Nephron (organoid): ENCODE results near the gene PPARG.
A peak's percentile ranks its signal among the peaks of the same experiment; 100 is the strongest.

Experiments used
- H3K27ac Mint-ChIP-seq, 3 experiments: 2 replicates each; pipeline ENCODE4 v1.8.0; 2020; ENCODE audit warnings: mixed read lengths in 3 of 3, mild to moderate bottlenecking in 2 of 3, moderate library complexity in 1 of 3
- H3K27me3 Mint-ChIP-seq: 2 replicates; pipeline ENCODE4 v1.8.0; 2021; ENCODE audit warnings: low read depth, mild to moderate bottlenecking, moderate library complexity, mixed read lengths
- H3K36me3 Mint-ChIP-seq: 2 replicates; pipeline ENCODE4 v1.8.0; 2020; ENCODE audit warnings: low read depth, mixed read lengths
- H3K4me1 Mint-ChIP-seq: 2 replicates; pipeline ENCODE4 v1.8.0; 2020; ENCODE audit warnings: mixed read lengths
- H3K4me3 Mint-ChIP-seq, 3 experiments: 2 replicates each; pipeline ENCODE4 v1.8.0; 2020; ENCODE audit warnings: mild to moderate bottlenecking in 3 of 3, mixed read lengths in 3 of 3, moderate library complexity in 2 of 3
- H3K9me3 Mint-ChIP-seq: 2 replicates; pipeline ENCODE4 v1.8.0; 2020; ENCODE audit warnings: mixed read lengths
- TF ChIP-seq, protein P1 (sequence below), 3 experiments: fragments of 200-600 bp; sonication (generic); IDR thresholded peaks; one replicate each; pipeline ENCODE4 v1.5.0; 2021; ENCODE audit warnings: antibody characterized with exemption in 3 of 3; ENCODE audit not compliant: unreplicated experiment in 3 of 3

Gene PPARG

DNA sequence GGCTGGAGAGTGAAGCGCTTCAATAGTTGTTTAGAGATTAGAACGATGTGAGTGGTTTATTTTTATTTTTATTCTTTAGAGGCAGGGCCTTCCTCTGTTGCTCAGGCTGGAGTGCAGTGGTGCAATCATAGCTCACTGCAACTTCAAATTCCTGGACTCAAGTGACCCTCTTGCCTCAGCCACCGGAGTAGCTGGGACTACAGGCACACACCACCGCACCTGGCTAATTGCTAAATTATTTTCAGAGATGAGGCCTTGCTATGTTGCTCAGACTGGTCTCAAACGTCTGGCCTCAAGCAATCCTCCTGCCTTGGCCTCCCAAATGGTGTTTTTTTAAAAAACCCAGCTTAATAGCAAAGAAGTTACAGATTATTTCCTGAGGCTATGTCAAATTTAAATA is 29.0 kb downstream of the PPARG start:
- Mint-ChIP-seq H3K4me1 (peaks cover 15% of the 10 kb centered on the region), H3K4me3 (no peak overlapping the region), H3K36me3 (no peaks in the 10 kb centered on the region), H3K27ac (peak overlapping the region in 1 of 3 experiments; percentile 49), H3K9me3 (no peaks in the 10 kb centered on the region), H3K27me3 (peaks cover under 1% of the 10 kb centered on the region)
- TF ChIP-seq, protein P1, sequence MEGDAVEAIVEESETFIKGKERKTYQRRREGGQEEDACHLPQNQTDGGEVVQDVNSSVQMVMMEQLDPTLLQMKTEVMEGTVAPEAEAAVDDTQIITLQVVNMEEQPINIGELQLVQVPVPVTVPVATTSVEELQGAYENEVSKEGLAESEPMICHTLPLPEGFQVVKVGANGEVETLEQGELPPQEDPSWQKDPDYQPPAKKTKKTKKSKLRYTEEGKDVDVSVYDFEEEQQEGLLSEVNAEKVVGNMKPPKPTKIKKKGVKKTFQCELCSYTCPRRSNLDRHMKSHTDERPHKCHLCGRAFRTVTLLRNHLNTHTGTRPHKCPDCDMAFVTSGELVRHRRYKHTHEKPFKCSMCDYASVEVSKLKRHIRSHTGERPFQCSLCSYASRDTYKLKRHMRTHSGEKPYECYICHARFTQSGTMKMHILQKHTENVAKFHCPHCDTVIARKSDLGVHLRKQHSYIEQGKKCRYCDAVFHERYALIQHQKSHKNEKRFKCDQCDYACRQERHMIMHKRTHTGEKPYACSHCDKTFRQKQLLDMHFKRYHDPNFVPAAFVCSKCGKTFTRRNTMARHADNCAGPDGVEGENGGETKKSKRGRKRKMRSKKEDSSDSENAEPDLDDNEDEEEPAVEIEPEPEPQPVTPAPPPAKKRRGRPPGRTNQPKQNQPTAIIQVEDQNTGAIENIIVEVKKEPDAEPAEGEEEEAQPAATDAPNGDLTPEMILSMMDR (IDR thresholded peaks at IDR 0.05; ENCODE audit: unreplicated experiment in 3 of 3), result no peak

DNA sequence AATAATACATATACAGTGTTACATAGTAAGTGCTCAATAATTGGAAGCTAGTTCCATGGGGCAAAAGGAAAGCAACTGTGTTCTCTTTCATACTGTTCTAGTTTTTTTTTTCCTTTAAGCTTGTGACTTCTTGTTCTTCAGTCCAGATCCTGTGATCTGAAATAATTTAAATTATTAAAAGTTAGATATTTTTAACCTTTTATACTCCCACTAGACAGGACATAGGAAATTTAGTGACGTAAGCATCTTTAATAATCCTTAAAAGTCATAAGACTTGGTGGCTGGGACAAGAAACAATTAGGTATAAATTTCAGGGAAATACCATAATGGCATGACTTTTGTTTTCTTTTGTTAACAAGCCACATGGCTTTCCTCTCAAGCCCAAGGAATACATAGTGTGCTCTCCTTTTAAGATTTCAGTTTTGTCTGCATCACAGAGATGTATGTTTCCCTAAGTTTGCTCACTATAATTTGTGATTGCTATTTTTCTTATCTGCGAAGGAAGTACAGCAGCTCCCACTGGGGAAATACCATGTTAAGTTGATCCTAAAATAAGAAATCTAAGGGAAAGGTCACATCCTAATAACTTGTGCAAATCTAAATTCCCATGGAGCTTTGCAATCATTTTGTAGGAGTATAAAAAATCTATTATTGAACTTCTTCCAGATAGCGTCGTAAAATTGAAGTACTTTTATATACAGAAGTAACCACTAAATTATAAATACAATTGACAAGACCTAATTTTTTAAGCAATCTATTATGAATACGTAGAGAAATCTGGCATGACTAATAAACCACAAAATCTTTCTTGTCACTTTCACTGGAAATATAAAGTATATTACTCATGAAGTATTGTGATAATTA is 30.1 kb downstream of the PPARG start:
- Mint-ChIP-seq H3K9me3 (no peaks in the 10 kb centered on the region), H3K27ac (peak overlapping the region; percentile 70 to 84 (median 79)), H3K4me3 (no peak overlapping the region), H3K27me3 (peaks cover 4% of the 10 kb centered on the region), H3K4me1 (peaks cover 15% of the 10 kb centered on the region), H3K36me3 (no peaks in the 10 kb centered on the region)
- TF ChIP-seq, protein P1 (IDR thresholded peaks at IDR 0.05; ENCODE audit: unreplicated experiment in 3 of 3), result no peak

DNA sequence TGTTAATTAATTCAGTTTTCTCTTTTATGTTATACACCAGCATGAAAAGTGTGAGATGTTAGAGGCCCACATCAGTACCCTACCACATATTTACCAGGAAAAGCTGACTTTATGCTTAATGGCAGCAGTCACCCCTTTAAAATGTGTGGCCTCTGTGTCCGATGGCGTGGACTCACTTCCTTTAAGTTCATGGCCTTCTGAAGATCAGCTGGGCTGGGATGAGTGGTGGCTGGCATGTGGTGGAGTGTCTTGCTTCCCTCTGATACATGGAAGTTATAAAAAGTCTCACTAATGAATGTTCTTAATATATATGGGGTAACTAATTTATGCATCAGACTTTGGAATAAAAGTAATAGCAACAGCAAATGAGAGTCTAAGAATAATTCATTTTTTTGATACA is 32.1 kb downstream of the PPARG start:
- no peaks in the 10 kb centered on the region for H3K36me3 Mint-ChIP-seq
- TF ChIP-seq, protein P1 (IDR thresholded peaks at IDR 0.05; ENCODE audit: unreplicated experiment in 3 of 3), result no peak
- H3K27me3 Mint-ChIP-seq, result peaks cover 4% of the 10 kb centered on the region
- no peaks in the 10 kb centered on the region for H3K9me3 Mint-ChIP-seq
- peaks cover 20% of the 10 kb centered on the region for H3K4me1 Mint-ChIP-seq
- no peak overlapping the region for H3K27ac Mint-ChIP-seq
- H3K4me3 Mint-ChIP-seq, result no peak overlapping the region

DNA sequence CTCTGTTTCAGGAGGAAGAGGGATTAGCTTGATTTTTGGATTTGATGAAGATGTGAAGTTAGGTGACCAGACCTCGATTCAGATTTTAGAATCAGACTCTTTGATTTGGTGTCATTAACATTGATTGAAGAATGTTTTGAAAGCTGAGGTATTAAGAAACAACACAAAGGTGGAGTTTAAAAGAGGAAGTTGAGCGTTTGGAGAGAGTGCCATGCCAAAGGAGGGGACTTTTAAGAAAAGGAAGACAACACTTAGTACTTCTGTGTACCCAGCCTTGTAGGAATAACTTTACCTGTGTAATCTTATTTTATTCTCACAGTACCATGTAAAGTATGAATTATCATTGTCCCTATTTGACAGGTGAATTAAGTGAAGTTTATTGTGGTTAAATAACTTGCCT is 34.4 kb downstream of the PPARG start:
- H3K4me3 Mint-ChIP-seq, result no peak overlapping the region
- TF ChIP-seq, protein P1 (IDR thresholded peaks at IDR 0.05; ENCODE audit: unreplicated experiment in 3 of 3), result no peak
- peaks cover 32% of the 10 kb centered on the region for H3K4me1 Mint-ChIP-seq
- H3K27ac Mint-ChIP-seq, result no peak overlapping the region
- no peaks in the 10 kb centered on the region for H3K36me3 Mint-ChIP-seq
- H3K9me3 Mint-ChIP-seq, result no peaks in the 10 kb centered on the region
- H3K27me3 Mint-ChIP-seq, result peaks cover 4% of the 10 kb centered on the region

DNA sequence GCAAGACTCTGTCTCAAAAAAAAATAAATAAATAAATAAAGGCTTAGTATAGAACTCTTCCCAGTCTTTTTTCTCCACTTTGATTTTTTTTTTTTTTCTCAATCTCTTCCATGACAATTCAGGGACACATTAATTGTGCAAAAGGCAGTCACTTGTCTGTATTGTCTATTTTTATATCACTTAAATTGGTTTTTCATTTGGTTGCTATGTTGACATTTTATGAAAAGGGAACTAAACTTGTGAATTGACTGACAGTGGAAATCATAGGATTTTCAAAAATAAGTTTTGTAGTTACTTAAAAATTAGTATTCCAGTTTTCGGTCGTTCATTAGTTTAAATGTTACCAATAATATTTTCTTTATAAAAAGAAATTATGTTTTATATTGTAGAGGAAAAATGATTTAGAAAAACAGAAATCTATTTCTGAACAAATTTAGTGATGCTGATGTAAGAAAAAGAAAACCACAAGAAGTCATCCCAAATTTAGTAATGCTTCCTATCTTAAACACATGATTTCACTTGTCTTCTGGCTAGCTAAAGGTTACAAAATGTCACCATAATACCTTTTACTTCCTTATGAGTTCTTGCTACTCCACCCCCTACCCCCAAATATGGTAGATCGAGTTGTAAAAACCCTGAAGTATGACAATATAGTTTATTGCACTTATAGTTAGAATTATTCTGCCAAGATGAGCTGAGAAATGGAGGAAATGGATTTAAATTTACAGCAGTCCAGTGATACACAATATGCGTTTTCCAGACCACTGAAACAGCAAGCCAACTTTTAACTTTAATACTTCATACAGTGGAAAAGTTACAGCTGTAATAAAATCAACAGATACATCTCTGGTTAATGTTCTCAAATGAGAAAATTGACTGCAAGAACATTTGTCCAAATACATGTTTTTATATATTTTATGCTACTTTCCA is 37.0 kb downstream of the PPARG start:
- H3K36me3 Mint-ChIP-seq, result no peaks in the 10 kb centered on the region
- H3K9me3 Mint-ChIP-seq, result no peaks in the 10 kb centered on the region
- TF ChIP-seq, protein P1 (IDR thresholded peaks at IDR 0.05; ENCODE audit: unreplicated experiment in 3 of 3), result no peak
- H3K27ac Mint-ChIP-seq, result peak overlapping the region; percentile 23 to 82 (median 67)
- peaks cover 28% of the 10 kb centered on the region for H3K4me1 Mint-ChIP-seq
- peaks cover 4% of the 10 kb centered on the region for H3K27me3 Mint-ChIP-seq
- no peak overlapping the region for H3K4me3 Mint-ChIP-seq
